Heart right ventricle (tissue), 16 donors: ENCODE results near the gene RAB9B. TPM values are rescaled to one million over a fixed set of nuclear protein-coding genes. Genes with fewer than 3 reads are reported as not detected.

Experiments
- ATAC-seq, 8 donors: fragments of 200-7000 bp; cut with Tn5 transposase; one replicate each; pipeline ENCODE4 v1.9.1; 2020; ENCODE audit warnings: mild to moderate bottlenecking in 8 of 8, moderate library complexity in 8 of 8, moderate number of reproducible peaks in 1 of 8
- DNase-seq, 2 donors: peaks; one replicate each; pipeline ENCODE4 v3.0.0-alpha.2; 2020
- H3K27ac ChIP-seq, 10 donors: fragments of 200-600 bp; sonication (generic) in 2 of 10; one replicate each; pipeline versions ENCODE4 v1.5.0 to v1.8.0; 2020 to 2022; ENCODE audit warnings: mild to moderate bottlenecking in 3 of 10
- H3K27me3 ChIP-seq, 7 donors: fragments of 200-600 bp; one replicate each; pipeline ENCODE4 v1.8.0; 2021 to 2022; ENCODE audit warnings: mild to moderate bottlenecking in 2 of 7
- H3K36me3 ChIP-seq, 9 donors: fragments of 200-600 bp; sonication (generic) in 1 of 9; one replicate each; pipeline versions ENCODE4 v1.5.0 to v1.8.0; 2020 to 2022; ENCODE audit warnings: mild to moderate bottlenecking in 2 of 9
- H3K4me1 ChIP-seq, 9 donors: fragments of 200-600 bp; sonication (generic) in 1 of 9; one replicate each; pipeline versions ENCODE4 v1.5.0 to v1.8.0; 2020 to 2022; ENCODE audit warnings: mild to moderate bottlenecking in 4 of 9
- H3K4me3 ChIP-seq, 10 donors: fragments of 200-600 bp; sonication (generic) in 2 of 10; one replicate each; pipeline versions ENCODE4 v1.5.0 to v1.8.0; 2020 to 2022; ENCODE audit warnings: mild to moderate bottlenecking in 7 of 10, moderate library complexity in 2 of 10
- H3K9me3 ChIP-seq, 11 donors: fragments of 200-600 bp in 10 of 11; sonication (generic) in 2 of 11; one replicate each; pipeline versions ENCODE4 v1.5.0 to v1.8.0; 2013 to 2022; ENCODE audit warnings: mild to moderate bottlenecking in 2 of 11, control low read depth in 1 of 11, moderate library complexity in 1 of 11
- WGBS, 2 donors: extraction: QIAGEN DNeasy Blood & Tissue Kit; methylation state at CpG; one replicate each; pipeline ENCODE4 v1.1.7; 2013; ENCODE audit warnings: inconsistent platforms in 1 of 2; 5-methylcytosine and 5-hydroxymethylcytosine counted together
- intact Hi-C, 10 donors: fragments of 100-400 bp; cut with DNase I; formaldehyde crosslinking; loops; one replicate each; pipeline versions ENCODE4 v1.11.1 to v1.14.2; 2022
- polyA plus RNA-seq, 2 donors: library from polyadenylated mRNA; stranded (reverse); fragments of 200-250 nt; gene quantifications; one replicate each; pipeline ENCODE4 v1.2.3, GENCODE V29; 2013
- total RNA-seq, 10 donors: library from RNA; stranded (reverse); fragmentation: NEBNext Ultra II Directional in 3 of 10; extraction: Animal tissue kit (Norgen Biotek cat#: 25700) in 3 of 10; gene quantifications; one replicate each; pipeline versions ENCODE4 v1.2.1 to v1.2.4, GENCODE V29; 2021 to 2023
- TF ChIP-seq, protein P1 (sequence below), 9 donors: fragments of 200-600 bp; sonication (generic) in 2 of 9; IDR thresholded peaks; one replicate each; pipeline versions ENCODE4 v1.5.0 to v1.8.0; 2021 to 2022; ENCODE audit warnings: antibody characterized with exemption in 9 of 9, mild to moderate bottlenecking in 5 of 9, moderate library complexity in 1 of 9
- donor health status: Arrhythmogenic right ventricular cardiomyopathy.
- donor health status: ischemic (EF 13 %, LVEDD 7.1; RV severe dilation, severe dysfunction).
- donor health status: healthy with polysubstance abuse.
- donor health status: DM: no; HTN: yes; CAD: no.
- donor health status: DM: no; HTN: no; CAD: no.
- donor health status: ischemic (EF 25% LVEDD 6.9; RV normal size, moderate dysfunction).
- donor health status: ischemic (EF 25% LVEDD 5.7; RV mildly dilated, moderate dysfunction).
- donor health status: healthy.
- donor health status: DM: yes; HTN: yes; CAD: no.
- donor health status: Ischemic cardiomyopathy.
- donor health status: ischemic (EF 35%, LVEDD 5.7; RV mildly dilated, moderate dysfunction).
- donor health status: nonischemic (EF 11% LVEDD 7.7; RV severe dilation, severe dysfunction).
- donor health status: DM: yes; HTN: yes; CAD: no.
- donor health status: PGD.
- donor health status: ischemic (EF 29% LVEDD 5.4; RV normal size, mild dysfunction).
- donor health status: nonischemic (EF 23%, LVEDD 6.1; RV moderate dilation, normal function).

RAB9B gene
- total and polyA plus RNA-seq, 12 donors, result 4.4 to 42.4 (median 32.9) TPM

GRCh38 chrX:103783971-103784370 is 48.1 kb downstream of the RAB9B start:
- DNase-seq (no peak), ATAC-seq (peak in 1 of 8 donors; percentile 42)
- Histone ChIP-seq H3K27ac (no peak overlapping the region), H3K36me3 (no peaks in the 10 kb centered on the region), H3K27me3 (peaks cover 0 to 21% (median 0%) of the 10 kb centered on the region in 7 donors), H3K4me3 (no peak overlapping the region), H3K4me1 (no peaks in the 10 kb centered on the region), H3K9me3 (no peaks in the 10 kb centered on the region)
- 77 to 85% methylated on average over 2 of the region's 2 CpGs for WGBS, 2 donors
- TF ChIP-seq, protein P1, sequence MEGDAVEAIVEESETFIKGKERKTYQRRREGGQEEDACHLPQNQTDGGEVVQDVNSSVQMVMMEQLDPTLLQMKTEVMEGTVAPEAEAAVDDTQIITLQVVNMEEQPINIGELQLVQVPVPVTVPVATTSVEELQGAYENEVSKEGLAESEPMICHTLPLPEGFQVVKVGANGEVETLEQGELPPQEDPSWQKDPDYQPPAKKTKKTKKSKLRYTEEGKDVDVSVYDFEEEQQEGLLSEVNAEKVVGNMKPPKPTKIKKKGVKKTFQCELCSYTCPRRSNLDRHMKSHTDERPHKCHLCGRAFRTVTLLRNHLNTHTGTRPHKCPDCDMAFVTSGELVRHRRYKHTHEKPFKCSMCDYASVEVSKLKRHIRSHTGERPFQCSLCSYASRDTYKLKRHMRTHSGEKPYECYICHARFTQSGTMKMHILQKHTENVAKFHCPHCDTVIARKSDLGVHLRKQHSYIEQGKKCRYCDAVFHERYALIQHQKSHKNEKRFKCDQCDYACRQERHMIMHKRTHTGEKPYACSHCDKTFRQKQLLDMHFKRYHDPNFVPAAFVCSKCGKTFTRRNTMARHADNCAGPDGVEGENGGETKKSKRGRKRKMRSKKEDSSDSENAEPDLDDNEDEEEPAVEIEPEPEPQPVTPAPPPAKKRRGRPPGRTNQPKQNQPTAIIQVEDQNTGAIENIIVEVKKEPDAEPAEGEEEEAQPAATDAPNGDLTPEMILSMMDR (IDR thresholded peaks at IDR 0.05), result no peak
- intact Hi-C loops, result loop anchor here in 1 of 10 donors (10.0 kb wide), 1 partner anchor 79 kb away; no protein-coding TSS in a partner anchor

DNA sequence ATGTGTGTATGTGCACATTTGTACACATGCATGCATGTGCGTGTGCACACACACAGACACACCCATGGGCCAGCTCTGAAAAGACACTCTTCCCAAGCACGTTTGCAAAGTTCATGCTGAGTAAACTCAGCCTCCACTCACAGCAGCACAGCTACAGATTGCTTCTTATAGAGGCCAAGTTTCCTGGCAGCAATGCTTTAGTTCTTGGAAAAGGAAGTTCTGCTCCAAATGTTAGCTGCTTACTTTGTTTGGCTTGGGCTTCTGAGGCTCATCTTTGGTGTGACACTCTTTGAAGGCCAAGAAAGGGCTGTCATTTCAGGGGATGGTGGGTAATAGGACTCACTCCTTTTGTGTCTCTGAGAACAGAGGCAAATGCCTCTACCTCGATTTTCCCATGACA is 48.9 kb downstream of the RAB9B start:
- no peaks in the 10 kb centered on the region for H3K4me1 ChIP-seq
- H3K4me3 ChIP-seq, result no peak overlapping the region
- DNase-seq (no peak), ATAC-seq (no peak)
- H3K9me3 ChIP-seq, result no peaks in the 10 kb centered on the region
- WGBS, 2 donors, result 56 to 69% methylated on average over 3 of the region's 3 CpGs
- peaks cover 0 to 21% (median 0%) of the 10 kb centered on the region in 7 donors for H3K27me3 ChIP-seq
- intact Hi-C loops, result loop anchor here in 1 of 10 donors (10.0 kb wide), 1 partner anchor 78 kb away; no protein-coding TSS in a partner anchor
- no peak overlapping the region for H3K27ac ChIP-seq
- TF ChIP-seq, protein P1 (IDR thresholded peaks at IDR 0.05), result no peak
- no peaks in the 10 kb centered on the region for H3K36me3 ChIP-seq

DNA sequence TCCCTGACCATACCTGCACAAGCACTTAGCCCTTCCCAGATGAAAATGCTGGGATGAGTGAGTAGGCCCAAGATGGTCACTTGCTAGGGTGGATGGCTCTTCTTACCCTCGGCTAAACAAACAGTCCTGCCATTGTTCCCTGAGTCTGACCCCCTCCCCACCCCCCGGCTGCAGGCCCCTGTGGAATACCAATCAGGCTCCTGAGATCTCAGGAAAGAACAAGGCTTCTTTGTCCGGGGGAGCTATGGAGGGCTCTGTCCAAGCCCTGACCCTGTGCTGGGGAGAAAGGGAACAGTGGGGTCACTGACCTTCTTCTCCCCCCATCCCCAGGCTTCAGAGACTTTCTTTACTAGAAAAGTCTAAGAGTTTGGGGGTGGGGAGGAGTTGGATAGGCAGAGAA is 49.4 kb downstream of the RAB9B start:
- Histone ChIP-seq H3K4me3 (no peak overlapping the region), H3K4me1 (no peaks in the 10 kb centered on the region), H3K27ac (no peak overlapping the region), H3K36me3 (no peaks in the 10 kb centered on the region), H3K27me3 (peaks cover 0 to 21% (median 0%) of the 10 kb centered on the region in 7 donors), H3K9me3 (no peaks in the 10 kb centered on the region)
- ATAC-seq (no peak), DNase-seq (no peak)
- intact Hi-C loops, result loop anchor here in 1 of 10 donors (10.0 kb wide), 1 partner anchor 78 kb away; no protein-coding TSS in a partner anchor
- TF ChIP-seq, protein P1 (IDR thresholded peaks at IDR 0.05), result no peak
- 52 to 62% methylated on average over 3 of the region's 3 CpGs for WGBS, 2 donors

- Histone ChIP-seq H3K4me3 (no peak overlapping the region), H3K36me3 (no peaks in the 10 kb centered on the region), H3K27me3 (peaks cover 0 to 16% (median 0%) of the 10 kb centered on the region in 7 donors), H3K4me1 (no peaks in the 10 kb centered on the region), H3K27ac (no peak overlapping the region), H3K9me3 (no peaks in the 10 kb centered on the region)
- WGBS, 2 donors, result 79 to 86% methylated on average over 1 of the region's 1 CpG
- TF ChIP-seq, protein P1 (IDR thresholded peaks at IDR 0.05), result no peak
- ATAC-seq, result no peak
- intact Hi-C loops, result loop anchor here in 1 of 10 donors (10.0 kb wide), 1 partner anchor 77 kb away; no protein-coding TSS in a partner anchor
- no peak for DNase-seq
Observed at GRCh38 chrX:103781706-103782105, 50.4 kb downstream of the RAB9B start.
